Embryonic facial prominence (tissue), 1 donor: Measurements from ENCODE around the gene ELMO1.

Experiments
- DNase-seq: peaks from one replicate; pipeline ENCODE4 v3.0.0-alpha.2; 2016; ENCODE audit errors: extremely low spot score

The ELMO1 gene

GRCh38 chr7:37027557-37028341 lies 420.9 kb downstream of the ELMO1 start:
- no peak for DNase-seq

- no peak for DNase-seq
These were observed 421.6 kb downstream of the ELMO1 start for GRCh38 chr7:37027104-37027503.

DNA sequence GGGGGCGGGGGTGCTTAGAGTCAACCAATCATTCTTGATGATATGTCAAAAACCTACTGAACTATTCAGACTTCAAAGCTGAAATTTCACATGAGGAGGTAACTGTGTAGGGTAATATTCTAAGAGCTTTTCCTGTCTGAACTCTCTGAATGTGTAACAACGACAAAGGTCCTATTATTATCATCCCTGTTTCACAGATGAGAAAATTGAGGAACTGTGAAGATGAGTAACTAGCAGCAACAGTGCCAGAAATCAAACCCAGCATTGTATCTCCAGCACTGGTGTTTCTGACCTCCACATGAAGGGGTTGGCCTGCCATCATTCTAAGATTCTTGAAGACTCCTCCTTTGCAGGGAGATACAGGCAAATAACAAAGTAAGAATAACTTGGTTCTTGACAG lies 429.7 kb downstream of the ELMO1 start:
- no peak for DNase-seq

DNA sequence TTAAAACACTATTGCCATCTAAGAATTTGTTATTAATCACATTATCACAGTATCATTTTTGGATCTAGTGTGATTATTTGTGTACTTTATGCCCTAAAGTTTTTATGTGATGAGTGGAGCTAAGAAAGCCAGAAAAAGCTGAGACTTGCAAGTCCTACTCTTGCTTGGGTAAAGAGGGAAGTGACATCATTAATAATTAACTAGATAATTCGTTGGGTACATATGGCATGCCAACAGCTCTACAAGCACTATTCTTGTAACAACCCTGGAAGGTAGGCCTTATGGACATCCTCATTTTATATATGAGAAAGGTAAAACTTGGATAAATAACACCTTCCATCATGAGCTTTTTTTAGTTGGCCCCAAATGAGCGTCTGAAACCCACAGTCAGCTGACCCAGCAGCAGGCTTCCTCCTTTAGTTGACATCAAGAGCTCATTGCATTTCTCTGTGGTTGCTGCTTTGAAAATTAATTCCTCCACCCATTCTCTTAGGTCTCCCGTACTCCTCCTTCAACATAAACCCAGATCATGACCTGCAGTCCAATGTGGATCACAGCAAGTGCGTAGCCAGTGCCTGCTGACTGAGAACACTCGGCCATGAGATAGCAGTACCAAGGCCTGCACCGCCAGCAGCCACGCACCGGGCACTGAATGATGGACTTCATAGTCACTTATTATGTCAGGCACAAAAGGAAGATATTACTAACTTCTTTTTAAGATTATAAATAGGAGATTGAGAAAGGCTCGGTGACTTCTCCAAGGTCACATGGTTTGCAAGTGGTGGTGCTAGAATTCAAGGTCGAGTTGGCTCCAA lies 432.4 kb downstream of the ELMO1 start:
- DNase-seq: no peak

GRCh38 chr7:37015353-37016034 lies 433.2 kb downstream of the ELMO1 start:
- no peak for DNase-seq

DNA sequence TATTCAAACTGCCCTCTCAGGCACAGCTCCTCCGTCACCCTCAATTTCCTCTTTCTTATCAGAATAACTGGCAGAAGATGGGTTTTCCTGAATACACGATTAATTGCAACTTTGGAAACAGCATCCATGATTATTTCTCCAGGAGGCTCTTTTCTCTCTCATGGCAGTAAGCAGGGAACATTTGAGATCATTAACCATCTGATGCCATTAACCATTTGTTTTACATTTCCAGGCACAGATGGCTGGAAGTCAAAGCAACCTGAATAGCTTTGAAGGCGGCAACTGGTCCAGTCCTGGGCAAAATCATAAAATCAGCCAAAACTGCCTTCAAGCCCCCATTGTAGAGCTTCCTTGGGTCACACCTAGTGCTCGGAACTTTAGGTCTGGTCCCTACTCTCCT lies 434.9 kb downstream of the ELMO1 start:
- DNase-seq: no peak

DNA sequence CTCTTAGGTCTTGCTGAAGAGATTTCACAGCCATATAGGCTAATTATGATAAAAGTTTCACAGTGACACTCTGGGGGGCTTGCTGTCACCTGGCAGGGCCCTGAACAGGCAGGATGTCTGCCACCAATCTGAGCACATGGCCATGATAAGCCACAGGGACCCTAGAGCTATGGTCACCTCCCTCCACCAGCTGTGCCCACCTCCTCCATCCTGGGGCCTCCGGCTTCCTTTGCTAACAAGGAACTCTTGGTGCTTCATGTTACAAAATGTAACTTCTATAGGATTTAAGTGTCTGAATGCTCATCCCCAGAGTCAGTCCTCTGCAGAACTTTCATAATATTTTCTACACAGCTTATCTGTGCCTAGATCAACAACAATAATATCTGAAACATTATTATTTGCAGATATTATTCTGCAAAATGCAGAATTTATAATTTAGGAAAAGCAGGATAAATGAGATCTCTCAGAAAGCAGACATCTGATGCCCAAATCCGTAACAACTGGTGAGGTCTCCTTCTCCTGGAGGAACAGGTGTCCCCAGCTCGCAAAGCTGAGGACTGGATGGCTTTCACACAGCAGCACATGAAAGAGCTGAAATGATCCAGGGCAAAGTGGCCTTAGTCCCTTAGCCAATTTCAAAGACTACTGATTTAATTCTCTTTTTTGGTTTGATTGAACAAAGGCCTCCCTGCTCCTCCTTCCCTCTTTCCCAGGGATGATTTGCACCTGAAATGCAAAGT lies 437.3 kb downstream of the ELMO1 start:
- no peak for DNase-seq

DNA sequence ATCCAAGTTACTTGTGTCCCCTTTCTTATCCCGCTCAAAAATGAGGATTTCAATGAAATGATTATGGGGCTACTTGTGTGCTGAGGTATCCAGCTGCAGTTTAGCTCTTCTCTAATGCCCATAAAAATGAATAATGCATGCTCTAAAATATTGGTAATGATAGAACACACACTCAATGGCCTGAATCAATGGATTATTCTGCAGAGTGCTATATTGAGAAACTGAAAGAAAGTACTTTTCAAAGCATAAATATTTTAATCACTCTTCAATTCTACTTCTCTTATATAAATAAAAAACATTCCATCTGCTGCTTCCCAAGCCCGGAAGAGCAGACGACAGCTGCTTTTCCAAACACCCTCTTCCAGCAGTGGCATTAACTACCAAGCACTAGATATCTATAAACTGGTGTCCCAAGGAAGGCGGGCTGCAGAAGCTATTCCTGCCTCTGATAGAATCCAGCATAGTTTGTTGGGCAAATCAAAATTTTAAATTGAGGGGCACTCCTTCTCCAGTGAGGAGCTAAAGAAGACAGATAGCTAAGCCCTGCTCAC lies 439.5 kb downstream of the ELMO1 start:
- DNase-seq: no peak

DNA sequence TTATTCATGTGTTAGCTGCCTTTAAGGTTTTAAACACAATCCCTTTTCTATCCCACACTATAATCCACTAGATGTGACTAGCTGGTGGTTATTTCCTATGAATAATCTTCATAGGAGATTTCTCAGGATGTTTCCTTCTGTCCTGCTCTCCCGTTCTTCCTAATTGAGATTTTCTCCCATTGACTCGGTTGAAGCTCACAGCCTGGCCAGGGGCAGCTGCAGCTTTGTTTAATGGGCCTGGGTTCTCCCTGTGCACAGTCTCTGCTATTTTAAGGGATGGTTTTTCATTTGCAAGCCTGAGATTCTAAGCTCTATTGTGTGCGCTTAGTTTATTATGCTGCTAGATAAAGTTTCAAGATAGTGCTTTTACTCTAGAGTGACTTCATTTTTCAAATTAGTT lies 441.0 kb downstream of the ELMO1 start:
- DNase-seq: no peak

DNA sequence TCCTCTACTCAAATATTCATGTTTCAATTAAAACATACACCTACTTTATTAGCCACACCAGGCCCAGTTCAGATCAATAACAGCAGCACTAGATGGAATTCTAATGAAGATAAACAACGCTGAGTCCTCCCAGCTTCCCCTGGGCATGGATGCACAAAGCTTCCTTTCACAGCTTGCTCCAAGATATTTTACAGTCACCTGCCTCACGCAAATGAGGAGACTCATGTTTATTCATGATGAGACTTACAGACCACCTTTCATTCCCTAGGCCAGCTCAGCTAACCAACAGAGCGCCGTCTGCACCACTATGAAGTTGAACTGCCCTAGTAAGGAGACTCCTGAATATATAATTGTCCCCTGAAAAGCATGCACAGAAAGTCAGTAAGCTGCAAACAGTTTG lies 441.4 kb downstream of the ELMO1 start:
- no peak for DNase-seq

- DNase-seq: no peak
These were observed 441.9 kb downstream of the ELMO1 start for GRCh38 chr7:37006764-37007163.

DNA sequence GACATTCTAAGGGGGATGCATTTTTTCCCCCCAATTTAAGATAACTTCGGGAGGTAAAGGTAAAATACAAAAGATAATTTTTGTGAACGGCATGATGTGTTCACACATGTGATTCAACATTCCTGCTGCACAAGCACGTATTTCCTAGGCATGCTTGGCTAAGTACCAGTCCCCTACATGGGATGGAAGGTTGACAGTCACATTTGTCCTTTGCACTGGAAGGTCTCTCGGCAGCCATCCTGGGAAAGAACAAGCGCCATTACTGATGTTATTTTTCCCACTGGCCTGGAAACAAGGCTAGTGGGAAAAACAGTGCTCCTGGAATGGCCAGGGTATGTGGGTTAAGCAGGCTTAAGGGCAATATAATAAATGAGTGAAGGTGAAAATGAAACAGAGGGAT lies 448.2 kb downstream of the ELMO1 start:
- DNase-seq: no peak

- no peak for DNase-seq
These were observed 448.8 kb downstream of the ELMO1 start for GRCh38 chr7:36999626-37000485.

- DNase-seq: no peak
These were observed 452.9 kb downstream of the ELMO1 start for GRCh38 chr7:36995776-36996175.

DNA sequence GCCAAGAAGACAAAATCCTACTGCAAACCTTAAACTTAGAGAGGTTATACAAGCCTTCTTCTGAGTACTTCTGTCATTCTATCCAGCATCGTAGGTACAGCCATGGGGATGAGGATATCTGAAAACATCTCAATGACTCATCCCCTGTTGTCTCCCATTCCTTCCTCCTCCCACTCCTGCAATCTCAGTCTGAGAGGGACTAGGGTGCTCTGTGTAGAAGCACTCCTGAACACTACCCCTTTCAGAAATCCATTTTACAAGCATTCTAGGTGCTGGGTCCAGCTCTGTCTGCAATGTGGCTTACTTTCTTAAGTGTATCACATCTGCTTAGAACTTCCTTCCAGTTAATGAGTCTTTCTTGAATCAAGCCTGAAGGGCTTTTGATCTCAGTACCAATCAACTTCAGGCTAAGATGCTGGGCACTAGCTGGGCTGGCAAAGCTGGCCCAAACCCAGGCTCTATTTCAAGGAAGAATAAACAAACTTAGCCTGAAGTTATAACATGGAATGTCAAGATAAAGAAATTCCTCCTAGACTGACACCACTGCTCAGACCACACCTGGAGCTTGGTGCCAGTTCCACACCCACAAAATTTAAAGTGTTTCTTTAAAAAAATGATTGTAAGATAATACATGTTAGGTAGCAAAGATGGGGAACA lies 454.1 kb downstream of the ELMO1 start:
- no peak for DNase-seq

GRCh38 chr7:36986948-36987724 lies 461.5 kb downstream of the ELMO1 start:
- DNase-seq: no peak

DNA sequence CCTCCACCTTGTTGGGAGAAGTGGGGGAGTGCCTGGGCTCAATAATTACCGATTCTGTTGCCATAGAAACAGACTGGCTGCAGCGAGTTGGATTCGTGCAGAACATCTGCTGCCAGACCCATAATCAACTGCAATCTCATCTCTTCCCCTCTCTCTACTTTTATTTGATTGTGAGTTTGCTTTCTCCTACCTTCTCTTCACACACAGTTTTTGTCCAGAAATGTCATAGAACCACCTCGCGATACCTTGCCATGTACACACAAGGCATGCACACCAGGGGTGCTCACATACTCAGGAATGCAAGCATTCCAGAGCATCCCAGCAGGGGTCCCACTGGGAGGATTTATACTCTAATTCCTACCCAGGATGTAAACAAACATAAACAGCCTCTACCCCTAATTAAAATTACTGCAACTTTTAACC lies 462.1 kb downstream of the ELMO1 start:
- no peak for DNase-seq

DNA sequence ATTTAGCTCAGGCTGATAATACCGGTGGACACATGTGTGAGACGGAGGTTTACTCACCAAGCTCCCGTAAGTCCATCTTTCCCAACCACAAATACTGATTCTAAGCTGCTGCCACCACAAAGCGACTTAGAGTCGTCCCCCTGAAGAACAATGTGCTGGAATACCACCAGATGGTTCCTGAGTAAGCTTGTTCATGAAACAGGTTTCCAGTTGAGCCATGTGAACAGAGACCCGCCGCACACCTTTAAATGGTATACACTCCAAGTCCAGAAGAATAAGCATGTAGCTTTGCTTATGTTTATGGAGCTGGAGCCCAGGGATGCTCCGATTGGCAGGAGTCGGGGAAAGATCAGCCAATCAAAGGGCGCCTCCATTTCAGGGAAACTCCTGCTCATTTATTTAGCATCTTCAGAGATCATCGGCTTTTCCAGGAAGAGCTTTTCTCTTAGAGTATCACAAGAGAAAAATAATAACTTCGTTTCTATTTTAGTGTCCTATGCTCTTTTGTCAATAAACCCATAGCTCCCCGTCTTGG lies 462.7 kb downstream of the ELMO1 start:
- no peak for DNase-seq

DNA sequence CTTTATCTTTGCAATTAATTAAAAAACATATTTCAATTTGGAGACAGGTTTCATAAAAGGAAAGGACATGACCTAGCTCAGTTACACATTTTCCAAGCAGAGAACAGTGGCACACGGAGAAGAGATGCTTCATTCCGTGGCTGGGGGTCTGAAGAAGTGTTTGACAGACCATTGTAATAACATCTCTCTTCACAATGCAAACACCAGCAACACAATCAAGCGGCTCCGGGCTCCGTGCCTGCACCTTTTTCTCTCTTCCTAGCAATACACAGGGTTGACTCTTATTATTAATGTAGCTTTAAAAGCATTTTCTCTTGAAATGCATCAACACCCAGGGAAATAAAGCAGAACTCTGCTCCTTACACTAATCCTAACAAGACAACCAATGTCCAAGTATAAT lies 463.3 kb downstream of the ELMO1 start:
- no peak for DNase-seq
